GM13977 (cell line): ENCODE measurements around the gene RGPD3.
"Not testable (repeated sequence)": the region's sequence is repeated elsewhere in the genome, so short reads cannot be mapped to it uniquely, and the experiment has no call there.

Source experiments
- DNase-seq: peaks from one replicate; pipeline ENCODE4 v3.0.0; 2012; ENCODE audit warnings: low spot score
- CTCF ChIP-seq: IDR thresholded peaks from 2 replicates; pipeline ENCODE4 v1.5.1; 2012; ENCODE audit warnings: mild to moderate bottlenecking, control low read depth; ENCODE audit not compliant: insufficient read depth; ENCODE audit errors: extremely low read depth, missing control alignments
- in situ Hi-C: fragments of 300-500 bp; cut with MboI; formaldehyde crosslinking; loops from one replicate; pipeline ENCODE4 v1.12.0; 2022; ENCODE audit warnings: low sequenced_read_pairs, low pct_unique_long_range_greater_than_20kb, mixed read lengths, inconsistent platforms; ENCODE audit not compliant: unreplicated experiment

The RGPD3 gene

GRCh38 chr2:106381867-106382266 is 86.3 kb downstream of the RGPD3 start:
- DNase-seq, in situ Hi-C loops: not testable (repeated sequence)

- DNase-seq, in situ Hi-C loops: not testable (repeated sequence)
Observed at GRCh38 chr2:106379567-106379966, 88.6 kb downstream of the RGPD3 start.

- in situ Hi-C loops, DNase-seq: not testable (repeated sequence)
Observed at GRCh38 chr2:106369182-106369581, 99.0 kb downstream of the RGPD3 start.

- in situ Hi-C loops = no loop called here
- no peak for TF ChIP-seq CTCF
- no peak for DNase-seq
Observed at GRCh38 chr2:106366204-106366885, 101.9 kb downstream of the RGPD3 start.

GRCh38 chr2:106363791-106364190 is 104.4 kb downstream of the RGPD3 start:
- DNase-seq = no peak

GRCh38 chr2:106362789-106363188 is 105.4 kb downstream of the RGPD3 start:
- no peak for DNase-seq
- TF ChIP-seq CTCF = no peak
- in situ Hi-C loops = no loop called here

More at GRCh38 chr2:106363791-106364190, 104.4 kb downstream of the RGPD3 start:
- no peak for TF ChIP-seq CTCF
- in situ Hi-C loops = no loop called here

GRCh38 chr2:106359512-106359911 is 108.7 kb downstream of the RGPD3 start:
- TF ChIP-seq CTCF = no peak
- DNase-seq = no peak
- in situ Hi-C loops = no loop called here

GRCh38 chr2:106358521-106358920 is 109.7 kb downstream of the RGPD3 start:
- in situ Hi-C loops = no loop called here
- no peak for TF ChIP-seq CTCF
- no peak for DNase-seq
